HepG2 (cell line): Measurements from ENCODE around the gene VPS29. TPM values are rescaled to one million over a fixed set of nuclear protein-coding genes. Genes with fewer than 3 reads are reported as not detected.

Source experiments
- DMTF1 ChIP-seq: sonication (generic); formaldehyde crosslinking; IDR thresholded peaks from 2 replicates; pipeline ENCODE4 v1.4.0; 2020; ENCODE audit warnings: mild to moderate bottlenecking, missing genetic modification reagents
- ERF ChIP-seq: IDR thresholded peaks from 2 replicates; pipeline ENCODE4 v1.6.1; 2018; ENCODE audit warnings: missing biosample characterization, missing genetic modification reagents
- GATAD2A ChIP-seq: IDR thresholded peaks from 2 replicates; pipeline ENCODE4 v1.6.1; 2016
- GPN1 ChIP-seq: sonication (generic); formaldehyde crosslinking; IDR thresholded peaks from 2 replicates; pipeline ENCODE4 v1.5.1; 2020; ENCODE audit warnings: missing genetic modification reagents, borderline replicate concordance
- GZF1 ChIP-seq: sonication (generic); formaldehyde crosslinking; IDR thresholded peaks from 2 replicates; pipeline ENCODE4 v1.5.1; 2020; ENCODE audit warnings: mild to moderate bottlenecking, missing genetic modification reagents
- HMG20A ChIP-seq: IDR thresholded peaks from 2 replicates; pipeline ENCODE4 v1.6.1; 2016; ENCODE audit warnings: borderline replicate concordance
- MYNN ChIP-seq: sonication (generic); formaldehyde crosslinking; IDR thresholded peaks from 2 replicates; pipeline ENCODE4 v1.4.0; 2020; ENCODE audit warnings: mild to moderate bottlenecking, low read depth, missing genetic modification reagents
- NCOR1 ChIP-seq: fragments of 200-600 bp; sonication (generic); IDR thresholded peaks from 2 replicates; pipeline ENCODE4 v1.7.0; 2017; ENCODE audit warnings: antibody characterized with exemption, low read length, borderline replicate concordance
- NFIC ChIP-seq: IDR thresholded peaks from 2 replicates; pipeline ENCODE4 v1.6.1; 2012; ENCODE audit warnings: mild to moderate bottlenecking, low read length, inconsistent platforms
- PRDM10 ChIP-seq: sonication (generic); formaldehyde crosslinking; IDR thresholded peaks from 2 replicates; pipeline ENCODE4 v1.4.0; 2020; ENCODE audit warnings: low read depth, missing genetic modification reagents
- RBFOX2 ChIP-seq: fragments of 200-400 bp; formaldehyde crosslinking; IDR thresholded peaks from 2 replicates; pipeline ENCODE4 v1.6.1; 2017; ENCODE audit warnings: low read depth, mild to moderate bottlenecking, low read length
- RERE ChIP-seq: IDR thresholded peaks from 2 replicates; pipeline ENCODE4 v1.6.1; 2016; ENCODE audit warnings: low read depth, missing genetic modification reagents, missing compliant biosample characterization
- SALL1 ChIP-seq: sonication (generic); formaldehyde crosslinking; IDR thresholded peaks from 2 replicates; pipeline ENCODE4 v1.8.0; 2022; ENCODE audit warnings: mild to moderate bottlenecking, missing genetic modification reagents
- SP2 ChIP-seq: sonication (generic); formaldehyde crosslinking; IDR thresholded peaks from 2 replicates; pipeline ENCODE4 v1.5.1; 2020; ENCODE audit warnings: mild to moderate bottlenecking, missing genetic modification reagents
- SUZ12 ChIP-seq: fragments of 150-350 bp; IDR thresholded peaks from 2 replicates; pipeline ENCODE4 v1.6.1; 2014; ENCODE audit warnings: low read depth, low read length
- ZBTB42 ChIP-seq: sonication (generic); formaldehyde crosslinking; IDR thresholded peaks from 2 replicates; pipeline ENCODE4 v1.5.0; 2020; ENCODE audit warnings: mild to moderate bottlenecking, missing genetic modification reagents
- ZNF331 ChIP-seq: sonication (generic); formaldehyde crosslinking; IDR thresholded peaks from 2 replicates; pipeline ENCODE4 v1.4.0; 2020; ENCODE audit warnings: missing genetic modification reagents
- ZNF607 ChIP-seq: sonication (generic); formaldehyde crosslinking; IDR thresholded peaks from 2 replicates; pipeline ENCODE4 v1.5.1; 2020; ENCODE audit warnings: missing genetic modification reagents, mild to moderate bottlenecking, borderline replicate concordance
- ZNF75D ChIP-seq: sonication (generic); formaldehyde crosslinking; IDR thresholded peaks from 2 replicates; pipeline ENCODE4 v1.8.1; 2023; ENCODE audit warnings: missing genetic modification reagents, mild to moderate bottlenecking, borderline replicate concordance
- polyA plus RNA-seq, 8 experiments: library from polyadenylated mRNA; depleted of rRNA in 3 of 8; stranded (reverse) in 7 of 8; unstranded in 1 of 8; fragments of >200 nt; fragmentation: Illumina TruSeq in 4 of 8; extraction: Trizol in 4 of 8; gene quantifications; 2 replicates each; pipeline versions ENCODE4 v1.2.1 to v1.2.3, GENCODE V29; 2011 to 2016; ENCODE audit warnings: low read depth in 4 of 8, missing spikeins in 1 of 8, mixed read lengths in 1 of 8; ENCODE audit not compliant: insufficient read depth in 1 of 8
- total RNA-seq, 5 experiments: library from RNA; depleted of rRNA; stranded (reverse); fragments of >200 nt; fragmentation: Illumina TruSeq; extraction: Trizol; gene quantifications; 2 replicates each; pipeline ENCODE4 v1.2.3, GENCODE V29; 2016; ENCODE audit warnings: low read depth in 1 of 5

VPS29 gene
- total and polyA plus RNA-seq, 2 of the 13 experiments (the other 11 are each of a cell fraction or from before 2014, with no cell fraction given), result 107 to 114 TPM

- TF ChIP-seq RERE, result no peak
- TF ChIP-seq ZBTB42 (CRISPR knock-in tag), result no peak
- no peak for TF ChIP-seq DMTF1
- peak; percentile 87; the same call in 1 of the 2 replicates for TF ChIP-seq ERF (CRISPR knock-in tag)
- TF ChIP-seq ZNF331 (CRISPR knock-in tag), result peak; percentile 64
- TF ChIP-seq RBFOX2, result peak; percentile 95
- TF ChIP-seq ZNF607 (CRISPR knock-in tag), result peak; percentile 85
- TF ChIP-seq GATAD2A (CRISPR knock-in tag), result peak; percentile 44; the same call in 1 of the 2 replicates
- peak; percentile 79 for TF ChIP-seq SALL1
- TF ChIP-seq GZF1 (CRISPR knock-in tag), result 0 out of 2 replicates have a peak, but pooled peaks have one; percentile 33
- TF ChIP-seq HMG20A (CRISPR knock-in tag), result 0 out of 2 replicates have a peak, but pooled peaks have one; percentile 21
- TF ChIP-seq SP2 (CRISPR knock-in tag), result peak; percentile 92
- no peak for TF ChIP-seq SUZ12
- TF ChIP-seq ZNF75D, result no peak
- TF ChIP-seq GPN1 (CRISPR knock-in tag), result no peak
- TF ChIP-seq NCOR1, result no peak
- TF ChIP-seq PRDM10 (CRISPR knock-in tag), result no peak
- TF ChIP-seq NFIC, result no peak
- 0 out of 2 replicates have a peak, but pooled peaks have one; percentile 29 for TF ChIP-seq MYNN (CRISPR knock-in tag)
These were observed 52.0 kb downstream of the VPS29 start, which contains the start of gene ARPC3 (continued) for GRCh38 chr12:110449799-110450497.
